Measurements from ENCODE around the gene SPATA25. TPM values are rescaled to one million over a fixed set of nuclear protein-coding genes. Genes with fewer than 3 reads are reported as not detected.

SPATA25 gene
- total RNA-seq, 3 donors from 2014 or later (not counting 1 experiment from before 2014, with no cell fraction given) = 1.2 TPM; not detected in 2

GRCh38 chr20:45850238-45850637, 37.2 kb downstream of the SPATA25 start:
- WGBS (ENCODE audit: insufficient coverage) = 100% methylated on average over 2 of the region's 2 CpGs
- H3K4me3 ChIP-seq (ENCODE audit: low read length) = no peak overlapping the region
- no peak for TF ChIP-seq CTCF (IDR thresholded peaks at IDR 0.05)
- no peak overlapping the region for H3K4me3 Mint-ChIP-seq
- no peak overlapping the region for H3K27ac Mint-ChIP-seq
- no peaks in the 10 kb centered on the region for H3K36me3 Mint-ChIP-seq
- no peaks in the 10 kb centered on the region for H3K27me3 Mint-ChIP-seq (ENCODE audit: low read depth in 2 of 2)
- intact Hi-C loops (cut with micrococcal nuclease) = no loop called here
- DNase-seq (no peak), ATAC-seq (no peak)
- no peaks in the 10 kb centered on the region for H3K27me3 ChIP-seq (ENCODE audit: control insufficient read depth, insufficient read depth, low read length)
- H3K4me1 ChIP-seq (ENCODE audit: control insufficient read depth, insufficient read depth, low read length) = peaks cover 6% of the 10 kb centered on the region
- H3K27ac ChIP-seq (ENCODE audit: low read length) = no peak overlapping the region
- H3K36me3 ChIP-seq (ENCODE audit: control insufficient read depth, insufficient read depth, low read length) = peaks cover 48% of the 10 kb centered on the region
- no peaks in the 10 kb centered on the region for H3K9me3 ChIP-seq (ENCODE audit: control insufficient read depth, insufficient read depth, low read length)
- peaks cover 11 to 18% of the 10 kb centered on the region in 2 donors for H3K4me1 Mint-ChIP-seq
- H3K9me3 Mint-ChIP-seq = no peaks in the 10 kb centered on the region

GRCh38 chr20:45848969-45849582, 38.3 kb downstream of the SPATA25 start:
- H3K9me3 ChIP-seq (ENCODE audit: control insufficient read depth, insufficient read depth, low read length) = no peaks in the 10 kb centered on the region
- ATAC-seq (no peak), DNase-seq (no peak)
- Mint-ChIP-seq H3K9me3 (no peaks in the 10 kb centered on the region), H3K4me3 (no peak overlapping the region), H3K27me3 (ENCODE audit: low read depth in 2 of 2) (no peaks in the 10 kb centered on the region), H3K27ac (no peak overlapping the region), H3K4me1 (peaks cover 11 to 14% of the 10 kb centered on the region in 2 donors), H3K36me3 (no peaks in the 10 kb centered on the region)
- no peak overlapping the region for H3K4me3 ChIP-seq (ENCODE audit: low read length)
- H3K27me3 ChIP-seq (ENCODE audit: control insufficient read depth, insufficient read depth, low read length) = no peaks in the 10 kb centered on the region
- H3K36me3 ChIP-seq (ENCODE audit: control insufficient read depth, insufficient read depth, low read length) = peaks cover 50% of the 10 kb centered on the region
- H3K27ac ChIP-seq (ENCODE audit: low read length) = no peak overlapping the region
- 100% methylated on average over 7 of the region's 8 CpGs for WGBS (ENCODE audit: insufficient coverage)
- no peak for TF ChIP-seq CTCF (IDR thresholded peaks at IDR 0.05)
- intact Hi-C loops (cut with micrococcal nuclease) = no loop called here
- no peaks in the 10 kb centered on the region for H3K4me1 ChIP-seq (ENCODE audit: control insufficient read depth, insufficient read depth, low read length)

GRCh38 chr20:45848421-45848820, 39.0 kb downstream of the SPATA25 start:
- Mint-ChIP-seq H3K27ac (no peak overlapping the region), H3K4me1 (peaks cover 7 to 14% of the 10 kb centered on the region in 2 donors), H3K4me3 (no peak overlapping the region), H3K9me3 (no peaks in the 10 kb centered on the region), H3K36me3 (no peaks in the 10 kb centered on the region), H3K27me3 (ENCODE audit: low read depth in 2 of 2) (no peaks in the 10 kb centered on the region)
- Histone ChIP-seq H3K9me3 (ENCODE audit: control insufficient read depth, insufficient read depth, low read length) (no peaks in the 10 kb centered on the region), H3K36me3 (ENCODE audit: control insufficient read depth, insufficient read depth, low read length) (peaks cover 53% of the 10 kb centered on the region), H3K27ac (ENCODE audit: low read length) (no peak overlapping the region), H3K4me1 (ENCODE audit: control insufficient read depth, insufficient read depth, low read length) (no peaks in the 10 kb centered on the region), H3K4me3 (ENCODE audit: low read length) (no peak overlapping the region), H3K27me3 (ENCODE audit: control insufficient read depth, insufficient read depth, low read length) (no peaks in the 10 kb centered on the region)
- intact Hi-C loops (cut with micrococcal nuclease) = no loop called here
- DNase-seq (no peak), ATAC-seq (no peak)
- no peak for TF ChIP-seq CTCF (IDR thresholded peaks at IDR 0.05)
- WGBS (ENCODE audit: insufficient coverage) = 97% methylated on average over 8 of the region's 8 CpGs

- Mint-ChIP-seq H3K4me1 (peaks cover 18 to 27% of the 10 kb centered on the region in 2 donors), H3K4me3 (no peak overlapping the region), H3K27me3 (ENCODE audit: low read depth in 2 of 2) (no peaks in the 10 kb centered on the region), H3K9me3 (no peaks in the 10 kb centered on the region), H3K27ac (no peak overlapping the region), H3K36me3 (no peaks in the 10 kb centered on the region)
- intact Hi-C loops (cut with micrococcal nuclease) = no loop called here
- Histone ChIP-seq H3K4me1 (ENCODE audit: control insufficient read depth, insufficient read depth, low read length) (peaks cover 11% of the 10 kb centered on the region), H3K27ac (ENCODE audit: low read length) (no peak overlapping the region), H3K36me3 (ENCODE audit: control insufficient read depth, insufficient read depth, low read length) (peaks cover 55% of the 10 kb centered on the region), H3K27me3 (ENCODE audit: control insufficient read depth, insufficient read depth, low read length) (no peaks in the 10 kb centered on the region), H3K4me3 (ENCODE audit: low read length) (no peak overlapping the region), H3K9me3 (ENCODE audit: control insufficient read depth, insufficient read depth, low read length) (no peaks in the 10 kb centered on the region)
- TF ChIP-seq CTCF (IDR thresholded peaks at IDR 0.05) = no peak
- DNase-seq (no peak), ATAC-seq (no peak)
These were observed 42.0 kb downstream of the SPATA25 start for GRCh38 chr20:45845452-45845851.
